Inferior parietal cortex (tissue), 1 donor: ENCODE measurements around the gene CCL4.
"Not testable (repeated sequence)": the region's sequence is repeated elsewhere in the genome, so short reads cannot be mapped to it uniquely, and the experiment has no call there.

ENCODE experiments used
- DNase-seq: peaks from one replicate; pipeline ENCODE4 v3.0.0-alpha.2; 2016; ENCODE audit errors: extremely low spot score

Gene CCL4

GRCh38 chr17:36103401-36103975 lies at the start of gene CCL4:
Gene CCL4, plus strand, starts transcription at chr17:36103827. Its CDS starts 79 bp downstream, at chr17:36103906.
- DNase-seq, result not testable (repeated sequence)

GRCh38 chr17:36055171-36055570 lies 48.5 kb upstream of the CCL4 start:
- no peak for DNase-seq

GRCh38 chr17:36055921-36056520 lies 47.6 kb upstream of the CCL4 start:
- no peak for DNase-seq

- DNase-seq, result no peak
Measured at GRCh38 chr17:36057911-36058310, 45.7 kb upstream of the CCL4 start.

- DNase-seq, result no peak
Measured at GRCh38 chr17:36059406-36059805, 44.2 kb upstream of the CCL4 start.

- DNase-seq, result no peak
Measured at GRCh38 chr17:36060816-36061215, 42.8 kb upstream of the CCL4 start.

GRCh38 chr17:36063786-36064541 lies 39.7 kb upstream of the CCL4 start, which contains the start of gene CCL18:
Gene CCL18, plus strand, starts transcription at chr17:36064272. Its CDS starts 71 bp downstream, at chr17:36064343.
- DNase-seq, result no peak

- no peak for DNase-seq
Measured at GRCh38 chr17:36066365-36066985, 37.2 kb upstream of the CCL4 start.

- no peak for DNase-seq
Measured at GRCh38 chr17:36068524-36068923, 35.1 kb upstream of the CCL4 start.

GRCh38 chr17:36069136-36069535 lies 34.5 kb upstream of the CCL4 start:
- DNase-seq, result no peak

GRCh38 chr17:36070427-36070826 lies 33.2 kb upstream of the CCL4 start:
- no peak for DNase-seq

GRCh38 chr17:36071751-36072150 lies 31.9 kb upstream of the CCL4 start:
- DNase-seq, result no peak

- peak; percentile 7 for DNase-seq
Measured at GRCh38 chr17:36072431-36073121, 31.1 kb upstream of the CCL4 start.

GRCh38 chr17:36074365-36074764 lies 29.3 kb upstream of the CCL4 start:
- DNase-seq, result no peak

GRCh38 chr17:36081681-36082471 lies 21.8 kb upstream of the CCL4 start:
- not testable (repeated sequence) for DNase-seq

GRCh38 chr17:36082482-36083120 lies 21.0 kb upstream of the CCL4 start:
- DNase-seq, result not testable (repeated sequence)

GRCh38 chr17:36083691-36084090 lies 19.9 kb upstream of the CCL4 start:
- DNase-seq, result not testable (repeated sequence)

- DNase-seq, result no peak
Measured at GRCh38 chr17:36085765-36086164, 17.9 kb upstream of the CCL4 start.

- DNase-seq, result no peak
Measured at GRCh38 chr17:36086791-36087190, 16.8 kb upstream of the CCL4 start.

- not testable (repeated sequence) for DNase-seq
Measured at GRCh38 chr17:36087471-36087870, 16.2 kb upstream of the CCL4 start.
